ENCODE data around the gene GAL.

GRCh38 chr11:68688881-68689280 lies 4.5 kb downstream of the GAL start:
- TF ChIP-seq CTCF (IDR thresholded peaks at IDR 0.05) = no peak
- TF ChIP-seq POLR2A (IDR thresholded peaks at IDR 0.05) = no peak
